ENCODE data around the gene METTL16.
"Not testable (repeated sequence)": the region's sequence is repeated elsewhere in the genome, so short reads cannot be mapped to it uniquely, and the experiment has no call there.

The METTL16 gene

GRCh38 chr17:2449486-2449885, 62.2 kb downstream of the METTL16 start:
- no peak for DNase-seq

- not testable (repeated sequence) for DNase-seq
Observed at GRCh38 chr17:2447479-2447878, 64.2 kb downstream of the METTL16 start.

DNA sequence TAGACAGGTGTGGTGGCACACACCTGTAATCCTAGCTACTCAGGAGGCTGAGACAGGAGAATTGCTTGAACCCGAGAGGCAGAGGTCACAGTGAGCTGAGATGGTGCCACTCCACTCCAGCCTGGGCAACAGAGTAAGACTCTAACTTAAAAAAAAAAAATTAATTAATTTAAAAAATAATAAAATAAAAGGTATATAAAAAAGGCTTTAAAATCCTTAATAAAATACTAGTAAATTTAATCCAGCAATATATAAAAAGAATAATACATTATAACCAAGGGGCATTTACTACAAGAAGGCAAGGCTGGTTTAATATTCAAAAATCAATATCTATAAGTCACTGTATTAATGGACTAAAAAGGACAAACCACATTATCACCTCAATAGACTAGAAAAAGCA, 66.0 kb downstream of the METTL16 start:
- DNase-seq: no peak

DNA sequence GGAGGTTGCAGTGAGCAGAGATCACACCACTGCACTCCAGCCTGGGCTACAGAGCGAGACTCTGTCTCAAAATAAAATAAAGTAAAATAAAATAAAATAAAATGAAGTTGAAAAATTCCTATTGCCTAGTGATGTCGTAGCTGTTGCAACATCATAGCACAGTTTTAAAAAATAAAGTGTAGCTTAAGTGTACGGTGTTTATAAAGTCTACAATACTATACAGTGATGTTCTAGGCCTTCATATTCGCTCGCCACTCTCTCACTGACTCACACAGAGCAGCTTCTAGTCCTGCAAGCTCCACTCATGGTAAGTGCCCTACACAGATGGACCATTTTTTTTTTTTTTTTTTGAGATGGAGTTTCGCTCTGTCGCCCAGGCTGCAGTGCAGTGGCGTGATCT, 67.3 kb downstream of the METTL16 start:
- DNase-seq: no peak

DNA sequence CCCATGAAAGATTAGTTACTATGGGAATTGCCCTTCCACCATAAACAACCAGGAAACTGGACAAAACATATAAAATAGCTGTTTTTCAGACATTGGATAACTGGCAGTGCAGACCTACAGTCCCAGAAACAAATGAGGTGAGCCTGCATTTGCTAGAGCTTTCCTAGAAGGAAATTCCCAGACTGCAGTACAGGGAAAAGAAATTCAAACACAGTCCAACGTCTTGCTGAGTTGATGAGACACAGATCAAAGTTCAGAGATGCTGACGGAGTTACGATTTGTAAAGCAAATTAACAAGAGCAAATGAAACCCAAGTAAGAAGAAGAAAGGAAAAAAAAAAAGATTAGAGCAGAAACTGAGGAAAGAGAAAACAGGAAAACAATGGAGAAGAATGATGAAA, 69.5 kb downstream of the METTL16 start:
- no peak for DNase-seq

GRCh38 chr17:2440930-2441329, 70.8 kb downstream of the METTL16 start:
- DNase-seq: no peak

GRCh38 chr17:2439997-2440396, 71.7 kb downstream of the METTL16 start:
- DNase-seq: not testable (repeated sequence)

GRCh38 chr17:2438823-2439222, 72.9 kb downstream of the METTL16 start:
- no peak for DNase-seq

- DNase-seq: no peak
Observed at GRCh38 chr17:2436316-2436905, 75.3 kb downstream of the METTL16 start.

GRCh38 chr17:2435862-2436261, 75.8 kb downstream of the METTL16 start:
- DNase-seq: no peak

DNA sequence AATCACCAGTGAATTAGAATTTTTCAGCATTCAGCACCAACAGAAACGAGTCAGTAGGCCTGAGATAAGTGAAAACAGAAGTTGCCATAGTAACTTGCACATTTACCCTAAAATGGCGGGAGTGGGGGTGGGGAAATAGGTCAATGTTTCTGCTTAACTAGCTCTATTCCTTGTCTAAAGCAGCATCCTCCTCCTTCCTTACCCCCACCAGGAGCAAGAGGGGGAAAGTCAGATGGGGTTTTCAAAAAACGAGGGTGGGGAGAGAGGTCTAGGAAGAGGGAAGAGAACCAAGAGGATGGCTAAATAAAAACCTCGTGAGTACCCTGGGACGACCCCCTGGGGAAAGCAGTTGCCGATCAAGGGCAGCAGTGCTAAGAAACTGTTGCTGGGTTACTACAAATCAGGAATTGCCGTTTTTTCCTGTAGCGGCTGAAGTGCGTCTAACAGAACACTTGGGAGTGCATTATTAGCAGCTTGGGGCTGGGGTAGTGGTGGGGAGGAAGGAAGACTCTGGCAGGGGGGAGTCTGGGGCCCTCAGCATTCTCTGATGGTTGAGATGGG, 76.4 kb downstream of the METTL16 start:
- DNase-seq: no peak

- DNase-seq: no peak
Observed at GRCh38 chr17:2433696-2434095, 78.0 kb downstream of the METTL16 start.

DNA sequence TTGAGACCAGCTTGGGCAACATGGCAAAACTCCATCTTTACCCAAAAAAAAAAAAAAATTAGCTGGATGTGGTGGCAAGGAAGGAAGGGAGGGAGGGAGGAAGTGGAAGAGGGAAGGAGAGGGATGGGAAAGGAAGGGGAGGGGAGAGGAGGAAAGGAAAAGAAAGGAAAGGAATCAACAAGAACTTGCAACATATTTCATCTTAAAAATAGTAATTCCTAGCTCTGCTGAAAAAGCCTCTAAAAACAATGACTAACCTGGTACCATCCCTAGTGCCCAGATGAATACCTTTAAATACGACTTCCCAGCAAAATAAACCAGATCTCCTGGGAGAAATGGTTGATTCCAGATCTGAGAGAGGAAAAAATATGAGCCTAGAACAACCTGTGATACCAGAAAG, 83.8 kb downstream of the METTL16 start:
- DNase-seq: no peak

GRCh38 chr17:2427215-2427614, 84.5 kb downstream of the METTL16 start:
- DNase-seq: no peak

- no peak for DNase-seq
Observed at GRCh38 chr17:2423271-2423670, 88.4 kb downstream of the METTL16 start.

DNA sequence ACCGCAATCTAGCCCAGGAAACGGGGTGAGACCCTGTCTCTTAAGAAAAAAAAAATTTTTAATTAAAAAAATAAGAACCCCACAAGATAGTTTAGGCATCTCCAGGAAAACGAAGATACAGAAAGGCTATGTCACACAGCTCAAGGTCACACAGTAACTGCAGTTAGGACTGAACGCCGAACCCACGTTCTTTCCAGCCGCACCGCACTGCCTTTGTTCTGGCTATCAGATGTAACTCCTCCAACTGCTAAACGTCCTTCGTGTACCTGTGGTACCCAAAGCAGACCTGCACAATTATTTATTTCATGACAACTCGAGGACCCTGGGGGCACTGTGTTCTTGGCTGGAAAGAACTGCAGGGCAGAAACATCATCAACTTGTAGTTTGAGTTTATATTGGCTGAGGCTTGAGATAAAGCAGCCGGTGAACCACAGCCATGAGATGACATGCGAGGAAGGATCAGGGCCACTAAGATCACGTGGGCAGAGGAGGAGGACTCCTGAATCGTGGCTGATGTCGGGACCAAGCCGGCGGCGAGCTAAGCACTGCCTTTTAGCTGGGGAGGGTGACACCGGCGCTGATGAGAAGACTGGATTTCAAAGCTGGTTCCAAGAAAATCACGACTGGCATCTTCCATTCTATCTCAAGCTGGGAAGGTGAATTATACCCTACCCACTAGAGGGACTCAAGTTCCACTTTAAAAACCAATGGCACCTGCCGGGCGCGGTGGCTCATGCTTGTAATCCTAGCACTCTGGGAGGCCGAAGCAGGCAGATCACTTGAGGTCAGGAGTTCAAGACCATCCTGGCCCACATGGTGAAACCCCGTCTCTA, 90.2 kb downstream of the METTL16 start:
- DNase-seq: no peak

DNA sequence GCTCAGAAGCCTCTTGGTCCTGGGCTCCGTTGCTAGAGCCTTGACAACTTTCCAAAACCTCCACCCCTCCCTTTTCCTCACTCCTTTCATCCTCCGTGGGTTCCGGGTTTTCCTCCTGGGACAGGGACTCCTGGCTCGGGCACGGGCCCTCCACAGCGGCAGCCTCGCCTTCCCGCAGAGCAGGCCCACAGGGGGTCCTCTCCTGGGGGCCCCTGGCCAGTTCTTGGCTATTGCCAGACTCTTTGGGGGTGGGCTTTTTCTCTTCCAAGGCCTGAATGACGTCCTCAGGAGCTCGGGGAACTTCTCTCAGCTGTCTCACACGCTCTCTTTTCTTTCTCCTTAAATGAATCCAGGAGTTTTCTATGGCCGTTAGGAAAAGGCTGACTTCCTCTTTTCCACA, 91.5 kb downstream of the METTL16 start:
- DNase-seq: peak; percentile 64

- DNase-seq: no peak
Observed at GRCh38 chr17:2419486-2419885, 92.2 kb downstream of the METTL16 start.

DNA sequence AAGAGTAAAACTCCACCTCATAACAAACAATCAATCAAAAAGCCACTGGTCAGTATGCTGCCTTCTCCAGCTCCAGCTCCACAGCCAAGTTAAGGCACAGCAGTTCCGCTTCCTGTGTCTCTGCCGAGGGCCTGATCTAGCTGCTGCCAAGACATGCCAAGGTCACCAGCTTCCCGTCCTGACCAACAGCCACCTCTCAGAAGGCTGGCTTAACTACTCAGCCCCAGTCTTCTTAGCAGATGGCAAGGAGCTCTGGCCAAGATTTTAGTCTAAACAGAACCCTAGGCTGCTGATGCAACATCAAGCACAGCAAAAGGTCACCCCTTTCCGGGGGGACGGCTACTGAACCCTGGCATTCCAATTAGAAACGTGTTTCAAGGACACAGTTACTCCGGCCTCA, 93.1 kb downstream of the METTL16 start:
- no peak for DNase-seq

- DNase-seq: peak; percentile 95
Observed at GRCh38 chr17:2416010-2416734, 95.5 kb downstream of the METTL16 start.

- DNase-seq: no peak
Observed at GRCh38 chr17:2415081-2415480, 96.6 kb downstream of the METTL16 start.

DNA sequence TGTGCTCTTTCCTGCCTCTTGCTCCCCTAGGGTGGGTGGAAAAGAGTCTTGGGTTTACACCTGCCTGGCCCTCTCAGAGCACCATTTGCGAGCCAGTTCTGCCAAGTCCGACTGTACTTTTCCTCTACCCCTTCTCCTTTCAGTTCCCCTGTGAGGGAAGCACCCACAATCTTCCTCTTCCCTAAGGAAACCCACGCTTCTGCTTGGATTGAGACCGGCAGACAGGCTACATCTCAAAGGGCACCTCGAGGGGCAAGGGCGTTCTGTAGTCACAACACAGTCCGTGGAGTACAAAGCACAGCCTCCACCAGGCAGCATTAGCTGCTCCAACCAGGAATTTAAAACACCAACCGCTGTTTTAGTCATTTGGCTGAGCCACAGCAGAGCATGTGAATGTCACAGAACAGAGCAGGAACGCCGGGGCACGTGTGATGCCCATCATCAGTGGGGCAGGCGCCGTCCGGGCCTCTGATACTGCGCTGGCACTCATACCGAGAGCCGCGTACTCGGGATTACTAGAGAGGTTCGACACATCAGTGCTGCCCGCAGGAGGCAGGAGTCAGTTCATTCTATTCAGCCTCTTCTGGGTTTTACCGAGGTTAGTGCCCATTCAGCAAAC, 97.1 kb downstream of the METTL16 start:
- DNase-seq: no peak

GRCh38 chr17:2412561-2413021, 99.1 kb downstream of the METTL16 start:
- DNase-seq: peak; percentile 64
